H9 (cell line): ENCODE data around the gene SLC19A1. TPM values are rescaled to one million over a fixed set of nuclear protein-coding genes. Genes with fewer than 3 reads are reported as not detected.

Source experiments
- DNase-seq: peaks from one replicate; pipeline ENCODE4 v3.0.0-alpha.2; 2017
- H2AFZ ChIP-seq: one replicate; pipeline ENCODE4 v1.6.1; 2013; ENCODE audit warnings: mild to moderate bottlenecking, low read length, control low read depth, moderate library complexity
- H2AK5ac ChIP-seq: 2 replicates; pipeline ENCODE4 v1.6.1; 2013; ENCODE audit warnings: low read length, control low read depth, mixed read lengths; ENCODE audit not compliant: insufficient read length
- H2BK120ac ChIP-seq: one replicate; pipeline ENCODE4 v1.6.1; 2013; ENCODE audit warnings: low read depth, mild to moderate bottlenecking, low read length, control low read depth, inconsistent platforms; ENCODE audit not compliant: poor library complexity, severe bottlenecking
- H2BK12ac ChIP-seq: 2 replicates; pipeline ENCODE4 v1.6.1; 2013; ENCODE audit warnings: low read length, control low read depth, mixed read lengths, low read depth; ENCODE audit not compliant: insufficient read length
- H2BK15ac ChIP-seq: 2 replicates; pipeline ENCODE4 v1.6.1; 2013; ENCODE audit warnings: low read depth, low read length, control low read depth
- H2BK20ac ChIP-seq: one replicate; pipeline ENCODE4 v1.6.1; 2013; ENCODE audit warnings: low read depth, mild to moderate bottlenecking, low read length, control low read depth, inconsistent platforms; ENCODE audit not compliant: poor library complexity, severe bottlenecking
- H2BK5ac ChIP-seq: 2 replicates; pipeline ENCODE4 v1.6.1; 2013; ENCODE audit warnings: low read length, control low read depth, mixed read lengths; ENCODE audit not compliant: insufficient read length
- H3K14ac ChIP-seq: 2 replicates; pipeline ENCODE4 v1.6.1; 2013; ENCODE audit warnings: low read length, control low read depth; ENCODE audit not compliant: insufficient read depth
- H3K18ac ChIP-seq: 2 replicates; pipeline ENCODE4 v1.6.1; 2013; ENCODE audit warnings: low read depth, mild to moderate bottlenecking, mixed read lengths, low read length, control low read depth; ENCODE audit not compliant: insufficient read length
- H3K23ac ChIP-seq: 2 replicates; pipeline ENCODE4 v1.6.1; 2013; ENCODE audit warnings: low read length, control low read depth, mixed read lengths, low read depth; ENCODE audit not compliant: insufficient read length
- H3K23me2 ChIP-seq: 2 replicates; pipeline ENCODE4 v1.6.1; 2013; ENCODE audit warnings: low read depth, mild to moderate bottlenecking, mixed read lengths, low read length, control low read depth; ENCODE audit not compliant: insufficient read length, poor library complexity, severe bottlenecking
- H3K27ac ChIP-seq: 2 replicates; pipeline ENCODE4 v1.5.1; 2013; ENCODE audit warnings: low read length, control low read depth, mixed read lengths, low read depth; ENCODE audit not compliant: insufficient read length
- H3K27me3 ChIP-seq: 2 replicates; pipeline ENCODE4 v1.6.1; 2013; ENCODE audit warnings: low read length, control low read depth, inconsistent platforms; ENCODE audit not compliant: insufficient read depth
- H3K4ac ChIP-seq: 2 replicates; pipeline ENCODE4 v1.6.1; 2013; ENCODE audit warnings: low read depth, mild to moderate bottlenecking, control low read depth, inconsistent platforms, low read length, moderate library complexity
- H3K4me1 ChIP-seq: 2 replicates; pipeline ENCODE4 v1.6.1; 2013; ENCODE audit warnings: low read length, control low read depth, inconsistent platforms; ENCODE audit not compliant: insufficient read depth
- H3K4me2 ChIP-seq: 2 replicates; pipeline ENCODE4 v1.6.1; 2013; ENCODE audit warnings: low read length, control low read depth, mixed read lengths; ENCODE audit not compliant: insufficient read length, insufficient read depth
- H3K56ac ChIP-seq: 2 replicates; pipeline ENCODE4 v1.6.1; 2013; ENCODE audit warnings: low read depth, mild to moderate bottlenecking, mixed read lengths, low read length, control low read depth; ENCODE audit not compliant: insufficient read length
- H3K79me1 ChIP-seq: 2 replicates; pipeline ENCODE4 v1.6.1; 2013; ENCODE audit warnings: low read depth, mild to moderate bottlenecking, moderate library complexity, low read length, control low read depth, inconsistent platforms; ENCODE audit not compliant: insufficient read depth, poor library complexity, severe bottlenecking
- H3K79me2 ChIP-seq: 2 replicates; pipeline ENCODE4 v1.6.1; 2013; ENCODE audit warnings: low read length, control low read depth, inconsistent platforms; ENCODE audit not compliant: insufficient read depth
- H3K9ac ChIP-seq: 2 replicates; pipeline ENCODE4 v1.6.1; 2013; ENCODE audit warnings: low read length, control low read depth, mixed read lengths; ENCODE audit not compliant: insufficient read length; ENCODE audit errors: extremely low read depth
- H3K9me3 ChIP-seq: one replicate; pipeline ENCODE4 v1.6.1; 2013; ENCODE audit warnings: low read depth, low read length, inconsistent platforms; ENCODE audit not compliant: control insufficient read depth
- H3T11ph ChIP-seq: one replicate; pipeline ENCODE4 v1.6.1; 2013; ENCODE audit warnings: mild to moderate bottlenecking, low read length, control low read depth, inconsistent platforms
- H4K20me1 ChIP-seq: one replicate; pipeline ENCODE4 v1.6.1; 2013; ENCODE audit not compliant: control insufficient read depth, insufficient read length, insufficient read depth
- H4K5ac ChIP-seq: 2 replicates; pipeline ENCODE4 v1.6.1; 2013; ENCODE audit warnings: low read depth, mild to moderate bottlenecking, mixed read lengths, low read length, control low read depth; ENCODE audit not compliant: insufficient read length
- H4K8ac ChIP-seq: replicated peaks from 2 replicates; pipeline ENCODE4 v1.6.1; 2013; ENCODE audit warnings: low read length, control low read depth, mixed read lengths, low read depth; ENCODE audit not compliant: insufficient read length
- H4K91ac ChIP-seq: 2 replicates; pipeline ENCODE4 v1.6.1; 2013; ENCODE audit warnings: low read depth, mild to moderate bottlenecking, moderate library complexity, mixed read lengths, low read length, control low read depth; ENCODE audit not compliant: insufficient read length
- H3K27ac Mint-ChIP-seq, 3 experiments: 2 replicates in 2 of 3; 3 replicates in 1 of 3; pipeline ENCODE4 v1.8.0; 2020 to 2021; ENCODE audit warnings: mixed read lengths in 3 of 3, mild to moderate bottlenecking in 1 of 3, moderate library complexity in 1 of 3
- H3K27me3 Mint-ChIP-seq: 2 replicates; pipeline ENCODE4 v1.8.0; 2021; ENCODE audit warnings: low read depth, mild to moderate bottlenecking, moderate library complexity, mixed read lengths
- H3K36me3 Mint-ChIP-seq, 3 experiments: 2 replicates in 2 of 3; 3 replicates in 1 of 3; pipeline ENCODE4 v1.8.0; 2020 to 2021; ENCODE audit warnings: low read depth in 3 of 3, mixed read lengths in 3 of 3; ENCODE audit not compliant: insufficient read depth in 1 of 3
- H3K4me1 Mint-ChIP-seq, 2 experiments: 2 replicates each; pipeline ENCODE4 v1.8.0; 2020; ENCODE audit warnings: mixed read lengths in 2 of 2
- H3K4me3 Mint-ChIP-seq, 2 experiments: 2 replicates in 1 of 2; 3 replicates in 1 of 2; pipeline ENCODE4 v1.8.0; 2020 to 2021; ENCODE audit warnings: mild to moderate bottlenecking in 2 of 2, mixed read lengths in 2 of 2, moderate library complexity in 1 of 2
- H3K9me3 Mint-ChIP-seq, 2 experiments: 2 replicates in 1 of 2; 3 replicates in 1 of 2; pipeline ENCODE4 v1.8.0; 2020; ENCODE audit warnings: mild to moderate bottlenecking in 2 of 2, mixed read lengths in 2 of 2, moderate library complexity in 1 of 2
- WGBS: extraction: QIAGEN DNeasy Blood & Tissue Kit; methylation state at CpG from one replicate; pipeline ENCODE4 v1.1.7; 2013; ENCODE audit warnings: missing lambda C conversion rate, low lambda C conversion rate, mixed read lengths; ENCODE audit not compliant: insufficient read length; ENCODE audit errors: extremely low coverage; 5-methylcytosine and 5-hydroxymethylcytosine counted together
- total RNA-seq: library from RNA; stranded (reverse); gene quantifications from 2 replicates; pipeline ENCODE4 v1.2.1, GENCODE V29; 2021
- TF ChIP-seq, protein P1 (sequence below): fragments of 200-600 bp; sonication (generic); conservative IDR thresholded peaks from 3 replicates; pipeline ENCODE4 v1.8.0; 2021; ENCODE audit warnings: antibody characterized with exemption, mild to moderate bottlenecking

SLC19A1 gene
- total RNA-seq, 1 experiment from 2014 or later, result 32.4 TPM

- H2BK15ac ChIP-seq, result no peak overlapping the region
- no peak overlapping the region for H2BK120ac ChIP-seq
- no peak overlapping the region for H2BK20ac ChIP-seq
- no peak overlapping the region for H3K4ac ChIP-seq
- H3K18ac ChIP-seq, result no peak overlapping the region
- H4K8ac ChIP-seq, result no peak overlapping the region
- H3K4me2 ChIP-seq, result no peak overlapping the region
- H4K20me1 ChIP-seq, result no peaks in the 10 kb centered on the region
- H3K56ac ChIP-seq, result no peak overlapping the region
- H3K27ac ChIP-seq, result no peak overlapping the region
- H3K23me2 ChIP-seq, result peaks cover under 1% of the 10 kb centered on the region
- no peak overlapping the region for H3K9ac ChIP-seq
- Mint-ChIP-seq H3K27ac (no peak overlapping the region), H3K27me3 (peaks cover 68% of the 10 kb centered on the region), H3K4me1 (no peaks in the 10 kb centered on the region), H3K9me3 (peaks cover 50 to 59% of the 10 kb centered on the region in 2 experiments), H3K4me3 (no peak overlapping the region), H3K36me3 (peaks cover 2 to 31% (median 23%) of the 10 kb centered on the region in 3 experiments; a peak in 5 of 7 replicates)
- WGBS, result no CpG with 5 or more reads among the region's 4 CpGs
- H4K91ac ChIP-seq, result no peak overlapping the region
- H2BK5ac ChIP-seq, result no peak overlapping the region
- H2AK5ac ChIP-seq, result no peak overlapping the region
- H3K14ac ChIP-seq, result no peak overlapping the region
- peaks cover 25% of the 10 kb centered on the region for H3K9me3 ChIP-seq
- H4K5ac ChIP-seq, result no peak overlapping the region
- no peaks in the 10 kb centered on the region for H3K27me3 ChIP-seq
- H3K4me1 ChIP-seq, result no peaks in the 10 kb centered on the region
- no peak for DNase-seq
- no peak overlapping the region for H3T11ph ChIP-seq
- H3K23ac ChIP-seq, result no peak overlapping the region
- TF ChIP-seq, protein P1, sequence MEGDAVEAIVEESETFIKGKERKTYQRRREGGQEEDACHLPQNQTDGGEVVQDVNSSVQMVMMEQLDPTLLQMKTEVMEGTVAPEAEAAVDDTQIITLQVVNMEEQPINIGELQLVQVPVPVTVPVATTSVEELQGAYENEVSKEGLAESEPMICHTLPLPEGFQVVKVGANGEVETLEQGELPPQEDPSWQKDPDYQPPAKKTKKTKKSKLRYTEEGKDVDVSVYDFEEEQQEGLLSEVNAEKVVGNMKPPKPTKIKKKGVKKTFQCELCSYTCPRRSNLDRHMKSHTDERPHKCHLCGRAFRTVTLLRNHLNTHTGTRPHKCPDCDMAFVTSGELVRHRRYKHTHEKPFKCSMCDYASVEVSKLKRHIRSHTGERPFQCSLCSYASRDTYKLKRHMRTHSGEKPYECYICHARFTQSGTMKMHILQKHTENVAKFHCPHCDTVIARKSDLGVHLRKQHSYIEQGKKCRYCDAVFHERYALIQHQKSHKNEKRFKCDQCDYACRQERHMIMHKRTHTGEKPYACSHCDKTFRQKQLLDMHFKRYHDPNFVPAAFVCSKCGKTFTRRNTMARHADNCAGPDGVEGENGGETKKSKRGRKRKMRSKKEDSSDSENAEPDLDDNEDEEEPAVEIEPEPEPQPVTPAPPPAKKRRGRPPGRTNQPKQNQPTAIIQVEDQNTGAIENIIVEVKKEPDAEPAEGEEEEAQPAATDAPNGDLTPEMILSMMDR, result no peak
- H2BK12ac ChIP-seq, result no peak overlapping the region
- H3K79me2 ChIP-seq, result no peaks in the 10 kb centered on the region
- no peak overlapping the region for H2AFZ ChIP-seq
- H3K79me1 ChIP-seq, result no peaks in the 10 kb centered on the region
Observed at GRCh38 chr21:45584786-45585185, 42.5 kb upstream of the SLC19A1 start.
